GM12878 (cell line): ENCODE results near the gene GCC1. TPM values are rescaled to one million over a fixed set of nuclear protein-coding genes. Genes with fewer than 3 reads are reported as not detected.

Source experiments
- ATAC-seq: fragments of 200-7000 bp; cut with Tn5 transposase; 3 replicates; pipeline ENCODE4 v1.9.1; 2020; ENCODE audit warnings: mild to moderate bottlenecking, moderate library complexity
- BruUV-seq: library from RNA; stranded (reverse); fragments of 400-500 nt; replicated peaks from 2 replicates; lab custom pipeline; 2021; lab: Mats Ljungman, UMichigan
- CTCF ChIA-PET: fragments of 300-600 bp; sonication (Branson Sonifier 250); formaldehyde crosslinking; extraction: SDS; loops from one replicate; lab custom pipeline; 2021; ENCODE audit warnings: inconsistent platforms; lab: Yijun Ruan, JAX
- POLR2A ChIA-PET: fragments of 350-600 bp; formaldehyde crosslinking; extraction: SDS; loops from one replicate; lab custom pipeline; 2021; ENCODE audit warnings: inconsistent platforms; lab: Charles Lee
- RAD21 ChIA-PET: fragments of 300-600 bp; sonication (Branson Sonifier 250); formaldehyde crosslinking; loops from one replicate; lab custom pipeline; 2023; ENCODE audit warnings: antibody characterized with exemption; ENCODE audit not compliant: unreplicated experiment; lab: Charles Lee
- SMC1A ChIA-PET: fragments of 300-600 bp; sonication (Branson Sonifier 250); formaldehyde crosslinking; loops from one replicate; lab custom pipeline; 2023; ENCODE audit not compliant: unreplicated experiment, uncharacterized antibody; lab: Charles Lee
- DNase-seq: peaks from one replicate; pipeline ENCODE4 v3.0.0-alpha.2; 2011; ENCODE audit warnings: low read depth, low spot score
- FAIRE-seq: peaks from 3 replicates; lab custom pipeline; 2011; peaks lifted over from hg19 to GRCh38; lab: Jason Lieb, UNC
- H2AFZ ChIP-seq: 2 replicates; pipeline ENCODE4 v1.6.0; 2011; ENCODE audit warnings: low read depth, low read length, control low read depth; ENCODE audit not compliant: control insufficient read depth
- H3K27ac ChIP-seq: 2 replicates; pipeline ENCODE4 v1.5.1; 2011; ENCODE audit warnings: control low read depth; ENCODE audit not compliant: control insufficient read depth, insufficient read depth
- H3K27me3 ChIP-seq, 2 experiments: replicated peaks in 1 of 2; 2 replicates each; pipeline versions ENCODE4 v1.6.0 to v1.6.1; 2011; ENCODE audit warnings: low read length in 1 of 2; ENCODE audit not compliant: control insufficient read depth in 2 of 2, insufficient read depth in 2 of 2
- H3K36me3 ChIP-seq, 2 experiments: 2 replicates each; pipeline ENCODE4 v1.5.1; 2011; ENCODE audit warnings: low read length in 1 of 2; ENCODE audit not compliant: control insufficient read depth in 2 of 2, insufficient read depth in 2 of 2
- H3K4me1 ChIP-seq: 2 replicates; pipeline ENCODE4 v1.6.1; 2011; ENCODE audit warnings: mild to moderate bottlenecking, low read length, moderate library complexity, mixed read lengths; ENCODE audit not compliant: control insufficient read depth, insufficient read depth
- H3K4me2 ChIP-seq: 2 replicates; pipeline ENCODE4 v1.6.0; 2011; ENCODE audit warnings: control low read depth; ENCODE audit not compliant: control insufficient read depth, insufficient read depth
- H3K4me3 ChIP-seq: fragments of 200-600 bp; sonication (generic); 2 replicates; pipeline ENCODE4 v1.5.1; 2016
- H3K79me2 ChIP-seq: 2 replicates; pipeline ENCODE4 v1.6.0; 2011; ENCODE audit warnings: low read length; ENCODE audit not compliant: control insufficient read depth, insufficient read depth
- H3K9ac ChIP-seq: 2 replicates; pipeline ENCODE4 v1.8.0; 2011; ENCODE audit warnings: low read length, control low read depth, mixed read lengths; ENCODE audit not compliant: control insufficient read depth, insufficient read depth
- H3K9me3 ChIP-seq: replicated peaks from 3 replicates; pipeline ENCODE4 v1.5.1; 2011; ENCODE audit warnings: mild to moderate bottlenecking, low read length; ENCODE audit not compliant: control insufficient read depth, insufficient read depth
- H4K20me1 ChIP-seq: 2 replicates; pipeline ENCODE4 v1.6.0; 2011; ENCODE audit not compliant: control insufficient read depth, insufficient read depth
- CEBPB ChIP-seq, 2 experiments: fragments of 150-350 bp in 1 of 2; IDR thresholded peaks; 2 replicates each; pipeline ENCODE4 v1.6.1; 2012 to 2014; ENCODE audit warnings: low read depth in 2 of 2, low read length in 2 of 2, borderline replicate concordance in 1 of 2, inconsistent platforms in 1 of 2
- DPF2 ChIP-seq: fragments of 450-650 bp; IDR thresholded peaks from 2 replicates; pipeline ENCODE4 v1.6.1; 2017; ENCODE audit warnings: mild to moderate bottlenecking
- IKZF2 ChIP-seq, 2 experiments: fragments of 450-650 bp; IDR thresholded peaks; 2 replicates each; pipeline ENCODE4 v1.6.1; 2017; ENCODE audit warnings: mild to moderate bottlenecking in 2 of 2, moderate library complexity in 2 of 2
- KAT2A ChIP-seq: conservative IDR thresholded peaks from 2 replicates; pipeline ENCODE4 v1.6.1; 2011; ENCODE audit warnings: low read depth, low read length; ENCODE audit not compliant: control insufficient read depth
- NBN ChIP-seq: fragments of 450-650 bp; IDR thresholded peaks from 2 replicates; pipeline ENCODE4 v1.6.1; 2016
- NFIC ChIP-seq: IDR thresholded peaks from 2 replicates; pipeline ENCODE4 v1.6.1; 2012; ENCODE audit warnings: low read depth, mild to moderate bottlenecking, inconsistent platforms, low read length, moderate library complexity
- PAX5 ChIP-seq: IDR thresholded peaks from 2 replicates; pipeline ENCODE4 v1.6.1; 2011; ENCODE audit warnings: low read depth, low read length, borderline replicate concordance
- SIN3A ChIP-seq: IDR thresholded peaks from 2 replicates; pipeline ENCODE4 v1.6.1; 2012; ENCODE audit warnings: low read depth, low read length, improper control_type of control experiment
- SMAD1 ChIP-seq: fragments of 450-650 bp; IDR thresholded peaks from 2 replicates; pipeline ENCODE4 v1.6.1; 2018; ENCODE audit warnings: mild to moderate bottlenecking, low read depth; ENCODE audit not compliant: partially characterized antibody
- STAT3 ChIP-seq: IDR thresholded peaks from 2 replicates; pipeline ENCODE4 v1.6.1; 2011; ENCODE audit warnings: low read depth, low read length, improper control_type of control experiment
- TAF1 ChIP-seq: IDR thresholded peaks from 2 replicates; pipeline ENCODE4 v1.6.1; 2011; ENCODE audit warnings: mild to moderate bottlenecking, low read depth, low read length, borderline replicate concordance
- TCF3 ChIP-seq: IDR thresholded peaks from 2 replicates; pipeline ENCODE4 v1.6.1; 2012; ENCODE audit warnings: low read depth, mild to moderate bottlenecking, low read length, borderline replicate concordance; ENCODE audit not compliant: insufficient read depth
- WRNIP1 ChIP-seq: IDR thresholded peaks from 2 replicates; pipeline ENCODE4 v1.6.1; 2011; ENCODE audit warnings: low read depth, low read length, improper control_type of control experiment, borderline replicate concordance
- WGBS: methylation state at CpG from one replicate; pipeline ENCODE4 v1.1.6; 2016; ENCODE audit warnings: low lambda C conversion rate; ENCODE audit not compliant: insufficient replicate concordance, insufficient coverage; ENCODE audit errors: missing lambda C conversion rate; 5-methylcytosine and 5-hydroxymethylcytosine counted together
- in situ Hi-C: fragments of 300-500 bp; cut with MboI; formaldehyde crosslinking; loops from 9 replicates; pipeline ENCODE4 v1.14.3; 2018; ENCODE audit warnings: mixed read lengths
- intact Hi-C: fragments of 100-400 bp; cut with micrococcal nuclease; formaldehyde crosslinking; loops from one replicate; pipeline ENCODE4 v1.14.2; 2022; ENCODE audit not compliant: unreplicated experiment
- polyA plus RNA-seq, 11 experiments: library from polyadenylated mRNA; depleted of rRNA in 4 of 11; unstranded in 6 of 11; stranded (reverse) in 5 of 11; fragments of >200 nt; fragmentation: Nextera tagmentation in 4 of 11; fragmentation: Illumina TruSeq in 1 of 11; extraction: Ambion mirVana in 4 of 11; extraction: Trizol in 1 of 11; gene quantifications; 1 replicate in 1 of 11; 2 replicates in 10 of 11; pipeline versions ENCODE4 v1.2.1 to v1.2.3, GENCODE V29; 2011 to 2016; ENCODE audit warnings: inconsistent platforms in 2 of 11, missing spikeins in 2 of 11, low read depth in 1 of 11
- total RNA-seq, 4 experiments: library from RNA; depleted of rRNA in 3 of 4; stranded (reverse); fragments of >200 nt in 3 of 4; fragmentation: Illumina TruSeq in 1 of 4; extraction: Trizol in 1 of 4; gene quantifications; 2 replicates each; pipeline versions ENCODE4 v1.2.1 to v1.2.3, GENCODE V29; 2013 to 2021
- TF ChIP-seq, protein P1 (sequence below): IDR thresholded peaks from 2 replicates; pipeline ENCODE4 v1.6.1; 2012; ENCODE audit warnings: low read depth, low read length, improper control_type of control experiment

Gene GCC1
- total and polyA plus RNA-seq, 10 of the 15 experiments (the other 5 are each of a cell fraction or from before 2014, with no cell fraction given), result 1.8 to 17.2 (median 9.0) TPM

DNA sequence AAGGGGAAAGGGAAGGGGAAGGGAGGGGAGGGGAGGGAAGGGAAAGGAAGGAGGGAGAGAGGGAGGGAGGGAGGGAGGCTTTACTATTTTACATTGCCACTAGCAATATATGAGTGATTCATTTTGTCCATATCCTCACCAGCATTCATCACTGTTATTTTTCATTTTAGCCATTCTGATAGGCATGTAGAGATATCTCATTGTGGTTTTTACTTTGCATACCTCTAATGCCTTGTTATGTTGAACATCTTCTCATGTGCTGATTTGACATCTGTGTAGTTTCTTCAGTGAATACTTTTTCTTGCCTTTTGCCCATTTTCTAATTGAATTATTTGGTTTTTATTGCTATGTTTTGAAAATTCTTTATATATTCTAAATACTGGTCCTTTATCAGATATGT lies 52.7 kb downstream of the GCC1 start:
- H3K9ac ChIP-seq, result no peak overlapping the region
- no peaks in the 10 kb centered on the region for H3K9me3 ChIP-seq
- ChIA-PET RAD21 (no interaction called here), SMC1A (no interaction called here), CTCF (no interaction called here), POLR2A (no interaction called here)
- TF ChIP-seq NBN, result no peak
- no peak for TF ChIP-seq STAT3
- no peak for TF ChIP-seq TCF3
- no peak for TF ChIP-seq DPF2
- no peak for TF ChIP-seq IKZF2 (IDR thresholded peaks at IDR 0.05)
- TF ChIP-seq SMAD1, result no peak
- TF ChIP-seq, protein P1, sequence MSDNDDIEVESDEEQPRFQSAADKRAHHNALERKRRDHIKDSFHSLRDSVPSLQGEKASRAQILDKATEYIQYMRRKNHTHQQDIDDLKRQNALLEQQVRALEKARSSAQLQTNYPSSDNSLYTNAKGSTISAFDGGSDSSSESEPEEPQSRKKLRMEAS, result no peak
- TF ChIP-seq PAX5, result no peak
- no peak for TF ChIP-seq TAF1
- H3K79me2 ChIP-seq, result no peaks in the 10 kb centered on the region
- H3K27ac ChIP-seq, result no peak overlapping the region
- H2AFZ ChIP-seq, result no peak overlapping the region
- no peaks in the 10 kb centered on the region for H3K36me3 ChIP-seq
- no peaks in the 10 kb centered on the region for H4K20me1 ChIP-seq
- in situ Hi-C loops, result no loop called here
- H3K4me3 ChIP-seq, result no peak overlapping the region
- H3K4me2 ChIP-seq, result no peak overlapping the region
- BruUV-seq, result no TSS peak
- no peak for FAIRE-seq
- no peaks in the 10 kb centered on the region for H3K4me1 ChIP-seq
- no peaks in the 10 kb centered on the region for H3K27me3 ChIP-seq
- DNase-seq, result no peak
- no peak for ATAC-seq
- intact Hi-C loops, result no loop called here

DNA sequence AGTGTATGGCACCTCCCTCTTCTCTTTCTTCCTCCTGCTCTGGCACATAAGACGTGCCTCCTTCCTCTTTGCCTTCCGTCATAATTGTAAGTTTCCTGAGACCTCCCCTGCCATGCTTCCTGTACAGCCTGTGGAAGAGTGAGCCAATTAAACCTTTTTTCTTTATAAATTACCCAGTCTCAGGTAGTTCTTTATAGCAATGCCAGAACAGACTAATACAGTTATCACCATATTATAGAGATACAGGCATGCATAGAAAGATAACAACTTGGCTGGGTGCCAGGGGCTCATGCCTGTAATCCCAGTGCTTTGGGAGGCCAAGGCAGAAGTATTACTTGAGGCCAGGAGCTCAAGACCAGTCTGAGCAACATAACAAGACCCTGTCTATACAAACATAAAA lies 53.2 kb downstream of the GCC1 start:
- ATAC-seq (no peak), FAIRE-seq (no peak), DNase-seq (no peak)
- ChIA-PET CTCF (no interaction called here), POLR2A (no interaction called here), RAD21 (no interaction called here), SMC1A (no interaction called here)
- H3K9ac ChIP-seq, result no peak overlapping the region
- H3K27me3 ChIP-seq, result no peaks in the 10 kb centered on the region
- no peaks in the 10 kb centered on the region for H3K79me2 ChIP-seq
- BruUV-seq, result no TSS peak
- no peaks in the 10 kb centered on the region for H3K4me1 ChIP-seq
- no peaks in the 10 kb centered on the region for H4K20me1 ChIP-seq
- H3K4me2 ChIP-seq, result no peak overlapping the region
- no peaks in the 10 kb centered on the region for H3K9me3 ChIP-seq
- H2AFZ ChIP-seq, result no peak overlapping the region
- H3K27ac ChIP-seq, result no peak overlapping the region
- H3K36me3 ChIP-seq, result no peaks in the 10 kb centered on the region
- no peak overlapping the region for H3K4me3 ChIP-seq
- intact Hi-C loops, result no loop called here
- TF ChIP-seq KAT2A, result no peak
- no peak for TF ChIP-seq WRNIP1
- TF ChIP-seq SIN3A, result no peak
- TF ChIP-seq NFIC, result no peak
- no peak for TF ChIP-seq CEBPB (IDR thresholded peaks at IDR 0.05; ENCODE audit: borderline replicate concordance in 1 of 2, low read depth in 2 of 2, low read length in 2 of 2)
- WGBS, result 50% methylated on average over 2 of the region's 2 CpGs
- in situ Hi-C loops, result no loop called here
